T follicular helper cell (primary cell): ENCODE data around the gene LYZ.

Source experiments
- DNase-seq: peaks from one replicate; pipeline ENCODE4 v3.0.0-alpha.2; 2020; ENCODE audit warnings: low read depth

LYZ gene

DNA sequence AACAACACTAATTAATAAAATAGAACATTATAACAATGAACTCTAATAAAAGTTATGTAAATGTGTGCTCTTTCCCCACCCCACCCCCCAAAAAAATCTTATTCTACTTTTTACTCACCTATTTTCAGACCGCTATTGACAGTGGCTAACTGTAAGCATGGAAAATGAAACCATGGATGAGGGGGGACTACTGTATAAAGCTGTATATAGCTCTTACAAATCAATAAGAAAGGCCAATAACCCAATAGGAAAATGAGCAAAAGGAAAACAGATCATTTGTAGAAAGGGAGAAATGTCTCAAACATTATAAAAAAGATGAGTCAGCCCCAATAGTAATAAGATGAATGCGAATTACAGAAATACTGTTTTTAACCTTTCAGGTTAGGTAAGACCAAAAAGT, 38.7 kb downstream of the LYZ start:
- no peak for DNase-seq

DNA sequence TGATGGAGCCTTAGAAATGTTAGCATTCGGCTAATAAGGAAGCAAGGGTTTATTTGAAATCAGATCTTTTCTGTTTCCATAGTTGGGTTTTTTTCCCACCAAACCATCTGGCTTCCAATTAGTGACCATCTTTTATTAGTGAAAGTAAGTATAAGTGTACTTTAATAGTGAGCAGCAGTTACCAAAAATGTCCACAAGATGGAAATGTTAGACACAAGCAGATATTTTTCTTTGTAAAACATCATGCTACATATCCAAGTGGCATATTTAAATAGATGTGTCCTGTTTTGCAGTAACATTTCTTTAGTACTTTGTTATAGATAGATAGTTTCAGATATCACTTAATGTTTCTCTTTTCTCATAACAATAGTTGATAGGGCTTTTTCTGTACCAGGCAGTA, 40.2 kb downstream of the LYZ start:
- DNase-seq = no peak

DNA sequence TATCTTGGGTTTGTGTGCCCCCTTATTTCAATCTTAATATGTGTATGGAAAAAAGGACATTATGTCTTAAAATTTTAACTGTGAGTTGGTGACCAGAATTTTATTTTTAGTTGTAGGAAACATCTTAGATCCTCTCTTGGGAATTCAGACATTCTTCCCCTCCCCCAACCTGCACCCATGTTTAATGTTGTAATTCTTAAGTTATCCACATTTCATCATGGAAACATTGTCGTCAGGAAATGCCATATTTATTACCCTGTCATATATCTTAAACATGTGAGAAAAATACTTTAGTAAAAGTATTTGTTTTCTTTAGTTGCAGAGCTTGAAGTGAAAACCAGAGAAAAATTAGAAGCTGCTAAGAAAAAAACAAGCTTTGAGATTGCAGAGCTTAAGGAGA, 41.6 kb downstream of the LYZ start:
- no peak for DNase-seq

DNA sequence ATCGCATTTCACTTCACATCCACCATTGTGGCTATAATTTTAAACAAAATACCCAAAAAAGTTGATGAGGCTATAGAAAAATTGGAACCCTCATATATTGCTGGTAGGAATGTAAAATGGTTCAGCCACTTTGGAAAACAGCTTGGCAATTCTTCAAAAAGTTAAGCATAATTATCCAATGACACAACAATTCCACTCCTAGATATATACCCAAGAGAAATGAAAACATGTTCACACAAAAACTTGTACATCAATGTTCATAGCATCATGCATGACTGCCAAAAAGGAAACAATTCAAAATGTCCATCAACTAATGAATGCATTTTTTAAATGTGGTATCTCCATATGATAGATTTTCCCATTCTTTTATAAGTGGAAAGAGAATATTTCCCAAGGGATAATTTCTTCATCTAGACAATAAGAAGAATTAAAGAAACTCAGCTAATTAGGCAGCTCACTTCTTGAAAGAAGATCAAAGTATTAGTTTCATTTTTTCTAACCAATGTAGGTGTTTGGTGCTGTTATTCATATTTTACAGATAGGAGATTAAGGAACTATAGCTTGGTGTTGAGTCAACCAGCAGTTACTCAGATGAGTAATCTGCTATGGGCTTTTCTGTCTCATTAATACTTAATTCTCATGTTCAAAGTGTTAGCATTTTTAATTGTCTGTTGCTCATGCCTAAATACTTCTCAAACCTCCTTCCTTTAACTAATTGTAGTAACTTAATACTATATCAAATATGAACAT, 44.2 kb downstream of the LYZ start:
- DNase-seq = no peak

DNA sequence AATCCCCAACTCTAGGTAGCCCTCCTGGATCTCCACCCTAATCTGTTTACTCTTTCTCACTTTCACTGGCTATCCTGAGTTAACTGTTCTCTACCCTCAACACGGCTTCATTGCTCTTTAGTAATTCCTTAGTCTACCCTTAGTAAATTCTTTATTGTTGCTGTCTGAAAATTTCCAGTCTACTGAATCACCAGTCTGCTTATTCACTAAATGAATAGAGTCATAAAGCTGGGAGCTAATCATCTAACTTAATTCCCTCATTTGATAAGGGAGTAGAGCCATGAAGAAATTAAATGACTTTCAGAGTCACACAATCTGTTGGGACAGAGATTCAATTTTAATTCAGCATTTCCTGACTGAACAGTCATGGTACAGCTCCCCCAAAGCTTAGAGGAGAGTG, 47.9 kb downstream of the LYZ start:
- DNase-seq = no peak

DNA sequence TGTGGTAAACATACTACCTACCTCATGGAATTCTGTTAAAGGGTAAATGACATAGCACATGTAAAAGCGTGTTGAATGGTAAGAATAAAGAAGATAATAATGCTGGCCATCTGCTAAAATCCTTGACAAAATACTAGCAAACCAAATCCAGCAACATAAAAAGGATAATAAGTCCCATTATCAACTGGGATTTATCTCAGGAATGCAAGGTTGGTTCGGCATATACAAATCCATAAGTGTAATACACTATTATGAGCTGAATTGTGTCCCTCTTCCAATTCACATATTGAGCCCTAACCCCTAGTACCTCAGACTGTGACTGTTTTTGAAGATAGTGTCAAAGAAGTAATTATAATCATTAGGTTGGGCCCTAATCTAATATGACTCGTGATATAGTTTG, 48.8 kb downstream of the LYZ start:
- DNase-seq = no peak

DNA sequence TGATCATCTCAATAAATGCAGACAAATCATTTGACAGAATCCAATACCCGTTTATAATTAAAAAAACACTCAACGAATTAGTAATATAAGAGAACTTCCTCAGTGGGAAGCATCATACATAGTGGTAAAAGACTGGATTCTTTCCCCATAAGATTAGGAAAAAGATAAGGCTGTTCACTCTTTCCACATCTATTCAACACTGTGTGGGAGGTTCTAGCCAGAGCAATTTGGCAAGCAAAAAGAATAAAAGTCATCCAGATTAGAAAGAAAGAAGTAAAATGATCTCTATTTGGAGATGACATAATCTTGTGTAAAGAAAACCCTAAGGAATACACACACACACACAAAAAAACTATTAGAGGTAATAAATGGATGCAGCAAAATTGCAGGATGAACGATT, 49.8 kb downstream of the LYZ start:
- no peak for DNase-seq

DNA sequence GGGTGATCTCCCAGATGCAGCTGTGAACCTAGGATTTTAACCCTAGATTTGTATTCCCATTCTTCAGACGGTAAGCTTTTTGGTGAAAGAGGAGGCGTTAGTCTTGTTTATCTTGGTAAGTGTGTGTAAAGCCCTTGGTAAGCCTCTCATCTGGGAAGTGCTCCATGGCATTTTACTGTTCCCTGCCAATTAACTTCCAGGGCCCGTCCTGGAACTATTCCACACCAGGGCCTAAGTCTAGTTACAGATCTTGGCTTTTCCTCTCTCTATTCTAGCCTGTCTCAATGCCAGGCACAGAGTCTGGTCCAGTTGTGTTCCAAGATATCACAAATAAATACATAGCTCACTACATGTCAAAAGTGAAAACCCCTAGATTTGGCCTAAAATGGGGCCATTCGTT, 53.8 kb downstream of the LYZ start:
- DNase-seq = no peak
